ENCODE results near the gene KRTAP10-7.
"Not testable (repeated sequence)": the region's sequence is repeated elsewhere in the genome, so short reads cannot be mapped to it uniquely, and the experiment has no call there.

KRTAP10-7 gene

DNA sequence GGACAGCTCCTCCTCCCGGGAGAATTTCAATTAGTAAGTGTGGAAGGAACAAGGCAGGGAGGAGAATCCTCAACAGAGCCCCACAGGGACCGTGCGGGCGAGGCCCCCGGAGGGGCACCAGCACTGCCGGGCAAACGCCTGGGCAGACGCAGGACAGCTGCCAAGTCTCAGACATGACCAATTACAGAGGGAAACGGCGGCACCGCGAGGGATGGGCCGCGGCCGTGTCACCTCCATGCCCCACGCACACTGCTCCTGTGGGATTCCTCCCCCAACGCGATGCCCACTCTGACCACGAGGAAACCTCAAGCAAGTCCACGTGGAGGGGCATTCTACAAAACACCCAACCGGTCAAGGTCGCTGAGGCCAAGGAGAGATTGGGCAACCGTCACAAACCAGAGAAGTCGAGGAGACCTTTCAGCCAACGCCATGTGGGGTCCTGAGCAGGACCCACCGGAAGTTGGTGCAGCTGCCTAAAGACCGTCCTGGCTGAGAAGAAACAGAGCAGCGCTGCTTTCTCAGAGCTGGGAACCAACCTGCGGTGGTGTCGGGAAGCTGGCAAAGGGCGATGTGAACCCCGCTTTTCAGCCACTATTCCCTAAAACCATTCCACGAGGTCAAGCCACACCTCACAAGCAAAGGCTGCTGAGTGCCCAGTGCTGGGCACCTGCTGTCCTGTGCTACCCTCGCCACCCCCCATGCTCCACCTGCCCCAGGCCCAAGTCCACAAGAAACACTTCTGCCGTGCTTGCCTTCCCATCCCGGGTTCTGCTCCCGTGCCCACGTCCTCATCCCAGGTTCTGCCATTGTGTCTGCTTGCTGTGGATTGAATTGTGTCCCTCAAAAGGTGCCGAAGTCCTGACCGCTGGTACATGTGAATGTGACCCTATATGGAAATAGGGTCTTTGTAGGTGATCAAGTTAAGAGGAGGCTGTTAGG is 28.3 kb upstream of the KRTAP10-7 start:
- DNase-seq, result no peak

DNA sequence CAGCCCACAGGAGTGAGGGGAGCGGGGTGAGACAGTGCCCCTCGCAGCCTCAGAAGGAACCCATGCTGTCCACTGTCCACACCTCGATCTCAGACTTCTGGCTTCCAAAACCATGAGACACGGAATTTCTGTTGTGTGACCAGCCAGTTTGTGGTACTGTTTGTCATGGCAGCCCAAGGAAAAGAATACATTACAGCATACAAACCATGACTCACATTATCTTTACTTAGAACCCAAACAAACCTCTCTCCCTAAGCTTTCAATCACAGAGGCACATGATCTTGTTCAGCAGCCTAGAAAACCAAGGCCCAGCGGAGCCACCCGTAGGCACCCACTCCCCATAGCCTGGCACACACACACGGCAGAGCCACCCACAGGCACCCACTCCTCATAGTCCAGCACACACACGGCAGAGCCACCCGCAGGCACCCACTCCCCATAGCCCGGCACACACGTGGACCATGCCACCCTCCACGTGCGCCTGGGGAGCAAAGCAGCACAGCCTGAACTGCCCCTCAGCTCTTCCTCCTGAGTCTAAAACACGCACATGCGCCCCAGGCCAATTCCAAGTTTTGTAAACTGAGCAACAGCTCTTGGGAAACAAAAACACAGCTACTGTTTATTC is 27.3 kb upstream of the KRTAP10-7 start:
- no peak for DNase-seq

DNA sequence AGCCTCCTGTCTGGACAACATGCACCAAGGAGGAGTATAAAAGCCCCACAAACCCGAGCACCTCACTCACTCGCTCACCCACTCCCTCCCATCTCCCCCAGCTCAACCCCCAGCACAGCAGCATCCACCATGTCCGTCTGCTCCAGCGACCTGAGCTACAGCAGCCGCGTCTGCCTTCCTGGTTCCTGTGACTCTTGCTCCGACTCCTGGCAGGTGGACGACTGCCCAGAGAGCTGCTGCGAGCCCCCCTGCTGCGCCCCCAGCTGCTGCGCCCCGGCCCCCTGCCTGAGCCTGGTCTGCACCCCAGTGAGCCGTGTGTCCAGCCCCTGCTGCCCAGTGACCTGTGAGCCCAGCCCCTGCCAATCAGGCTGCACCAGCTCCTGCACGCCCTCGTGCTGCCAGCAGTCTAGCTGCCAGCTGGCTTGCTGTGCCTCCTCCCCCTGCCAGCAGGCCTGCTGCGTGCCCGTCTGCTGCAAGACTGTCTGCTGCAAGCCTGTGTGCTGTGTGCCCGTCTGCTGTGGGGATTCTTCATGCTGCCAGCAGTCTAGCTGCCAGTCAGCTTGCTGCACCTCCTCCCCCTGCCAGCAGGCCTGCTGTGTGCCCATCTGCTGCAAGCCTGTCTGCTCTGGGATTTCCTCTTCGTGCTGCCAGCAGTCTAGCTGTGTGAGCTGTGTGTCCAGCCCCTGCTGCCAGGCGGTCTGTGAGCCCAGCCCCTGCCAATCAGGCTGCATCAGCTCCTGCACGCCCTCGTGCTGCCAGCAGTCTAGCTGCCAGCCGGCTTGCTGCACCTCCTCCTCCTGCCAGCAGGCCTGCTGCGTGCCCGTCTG is 26.6 kb upstream of the KRTAP10-7 start, which contains the start of gene KRTAP10-4:
Gene KRTAP10-4 (plus strand): TSS at position 100 of the 827 bp plus-strand sequence. CDS start 30 bp downstream, at position 130.
- DNase-seq, result not testable (repeated sequence)

DNA sequence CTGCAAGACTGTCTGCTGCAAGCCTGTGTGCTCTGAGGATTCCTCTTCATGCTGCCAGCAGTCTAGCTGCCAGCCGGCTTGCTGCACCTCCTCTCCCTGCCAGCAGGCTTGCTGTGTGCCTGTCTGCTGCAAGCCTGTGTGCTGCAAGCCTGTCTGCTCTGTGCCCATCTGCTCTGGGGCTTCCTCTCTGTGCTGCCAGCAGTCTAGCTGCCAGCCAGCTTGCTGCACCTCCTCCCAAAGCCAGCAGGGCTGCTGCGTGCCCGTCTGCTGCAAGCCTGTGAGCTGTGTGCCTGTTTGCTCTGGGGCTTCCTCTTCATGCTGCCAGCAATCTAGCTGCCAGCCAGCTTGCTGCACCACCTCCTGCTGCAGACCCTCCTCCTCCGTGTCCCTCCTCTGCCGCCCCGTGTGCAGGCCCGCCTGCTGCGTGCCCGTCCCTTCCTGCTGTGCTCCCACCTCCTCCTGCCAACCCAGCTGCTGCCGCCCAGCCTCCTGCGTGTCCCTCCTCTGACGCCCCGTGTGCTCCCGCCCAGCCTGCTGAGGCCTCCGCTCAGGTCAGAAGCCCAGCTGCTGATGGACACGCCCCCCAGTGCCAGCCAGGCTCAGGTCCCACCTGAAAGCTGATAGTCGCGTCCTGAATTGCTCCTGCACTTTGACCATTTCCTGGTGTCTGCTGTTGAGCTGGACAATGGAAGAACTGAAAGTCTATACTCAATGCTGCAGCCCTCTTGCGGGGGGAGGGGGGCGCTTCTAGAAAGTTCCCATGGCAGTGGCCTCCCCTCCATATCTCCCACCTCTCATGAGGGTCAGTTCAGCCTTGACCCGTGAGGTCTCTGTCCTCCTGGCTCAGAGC is 25.7 kb upstream of the KRTAP10-7 start:
- DNase-seq, result no peak

DNA sequence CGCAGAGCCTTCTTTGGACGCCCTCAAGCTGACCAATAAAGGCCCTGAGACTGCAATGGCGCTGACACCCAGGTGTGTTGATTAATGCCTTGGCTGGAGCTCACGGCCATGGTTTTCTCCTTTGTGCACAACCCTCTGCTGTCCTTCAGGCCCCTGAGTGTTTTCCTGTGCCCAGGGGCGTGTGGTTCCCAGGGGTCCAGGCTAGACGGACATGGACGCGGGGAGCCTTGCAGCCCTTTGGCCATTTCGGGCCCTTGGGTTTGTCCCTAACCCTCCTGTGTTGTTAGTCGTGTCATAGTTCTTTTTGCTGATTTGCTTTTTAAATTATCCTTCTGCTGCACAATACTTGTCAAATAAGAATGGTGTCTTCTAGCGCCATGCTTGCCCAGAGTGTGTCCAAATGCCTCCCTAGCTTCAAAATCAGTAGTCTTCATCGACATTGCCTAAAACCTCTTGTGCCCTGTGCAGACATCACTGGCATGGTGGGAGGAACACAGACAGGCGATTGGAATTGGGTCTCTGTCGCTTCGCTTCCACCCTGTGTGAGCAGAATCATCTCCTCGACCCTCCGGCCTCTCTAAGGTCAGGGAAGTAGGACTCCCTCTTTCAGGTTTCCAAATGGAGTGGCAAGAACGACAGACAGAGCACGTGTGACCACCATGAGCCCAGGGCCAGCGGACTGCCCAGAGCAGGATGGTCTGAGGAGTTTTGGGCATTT is 24.9 kb upstream of the KRTAP10-7 start:
- DNase-seq, result no peak

DNA sequence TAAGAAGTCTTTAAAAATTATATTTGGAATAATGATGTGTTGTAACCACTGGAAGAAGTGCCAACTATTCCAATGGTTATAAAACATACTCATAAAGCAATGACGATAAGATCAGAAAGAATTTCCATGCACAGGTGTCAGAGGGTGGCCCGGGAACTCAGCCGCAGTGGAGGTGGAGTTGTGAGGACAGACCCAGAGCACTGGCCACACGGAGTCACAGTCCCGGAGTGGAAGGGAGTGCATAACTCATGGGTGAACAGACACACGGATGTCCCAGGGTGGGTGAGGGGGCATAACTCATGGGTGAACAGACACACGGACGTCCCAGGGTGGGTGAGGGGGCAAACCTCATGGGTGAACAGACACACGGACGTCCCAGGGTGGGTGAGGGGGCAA is 24.4 kb upstream of the KRTAP10-7 start:
- DNase-seq, result no peak

DNA sequence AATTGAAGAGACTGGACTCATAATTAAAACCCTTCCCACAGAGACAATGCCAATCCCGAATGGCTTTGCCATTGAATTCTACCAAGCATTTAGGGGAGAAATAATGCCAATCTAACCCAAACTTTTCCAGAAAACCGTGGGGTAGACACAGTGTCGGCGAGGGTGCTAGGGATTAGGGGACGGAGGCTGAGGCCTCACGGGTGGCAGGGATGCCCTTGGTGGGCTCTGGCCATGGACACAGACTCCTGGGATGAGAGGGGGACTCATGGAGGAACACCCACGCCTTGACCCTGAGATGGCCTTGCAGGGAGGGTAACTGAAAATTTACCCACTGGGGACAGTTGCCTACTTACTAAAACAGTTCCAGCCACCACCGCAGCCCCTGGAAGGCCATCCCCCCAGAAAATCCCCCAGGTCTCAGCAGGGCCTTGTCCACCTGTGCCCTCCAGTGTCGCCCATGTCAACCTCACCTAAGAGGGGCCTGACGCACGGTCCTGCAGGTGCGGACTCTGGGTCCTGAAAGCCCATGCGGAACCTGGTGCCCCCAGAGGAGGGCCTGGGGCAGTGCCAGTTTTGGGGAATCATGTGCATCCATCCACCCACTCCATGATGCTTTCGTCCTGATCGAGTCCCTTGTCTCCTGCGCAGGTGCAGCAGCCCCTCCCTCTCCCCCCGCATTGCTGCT is 21.9 kb upstream of the KRTAP10-7 start:
- no peak for DNase-seq

DNA sequence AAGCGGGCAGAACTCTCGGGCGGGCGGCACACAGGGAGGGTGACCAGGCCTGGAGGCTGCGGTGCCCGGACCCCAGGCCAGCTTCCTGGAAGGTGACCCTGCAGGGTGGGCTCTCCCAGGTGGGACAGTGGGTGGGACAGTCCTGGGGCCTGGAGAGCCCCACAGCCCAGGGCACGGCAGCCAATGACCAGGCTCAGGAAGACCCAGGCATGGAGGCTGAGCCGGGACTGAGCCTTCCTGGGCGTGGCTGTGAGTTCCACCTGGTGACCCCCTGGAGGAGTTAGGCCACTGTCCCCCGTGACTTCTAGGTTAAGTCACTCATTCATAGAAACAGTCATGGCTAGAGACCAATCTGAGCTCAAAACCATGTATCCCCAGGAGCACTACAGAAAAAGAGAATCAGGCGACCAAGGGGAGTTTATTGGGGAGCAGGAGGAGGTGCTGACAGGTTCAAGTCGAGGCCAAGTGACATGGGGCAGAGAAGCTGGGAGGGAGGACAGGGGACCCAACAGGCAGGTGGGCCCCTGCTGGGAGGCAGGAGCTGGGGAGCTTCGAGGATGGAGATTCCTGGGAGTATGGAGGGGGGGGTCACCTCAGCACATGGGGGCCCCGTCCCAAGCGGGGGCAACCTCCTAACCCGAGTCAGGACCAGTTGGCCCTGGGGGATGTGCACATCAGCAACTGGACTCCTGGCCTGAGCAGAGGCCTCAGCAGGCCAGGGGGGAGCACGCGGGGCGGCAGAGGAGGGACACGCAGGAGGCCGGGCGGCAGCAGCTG is 21.2 kb upstream of the KRTAP10-7 start:
- no peak for DNase-seq

- no peak for DNase-seq
Observed at GRCh38 chr21:44579833-44580144, 20.6 kb upstream of the KRTAP10-7 start.

- DNase-seq, result not testable (repeated sequence)
Observed at GRCh38 chr21:44580231-44580821, 20.1 kb upstream of the KRTAP10-7 start, which contains the start of gene KRTAP10-5. KRTAP10-5 (minus strand) TSS chr21:44580604; CDS start chr21:44580578, 26 bp downstream.

DNA sequence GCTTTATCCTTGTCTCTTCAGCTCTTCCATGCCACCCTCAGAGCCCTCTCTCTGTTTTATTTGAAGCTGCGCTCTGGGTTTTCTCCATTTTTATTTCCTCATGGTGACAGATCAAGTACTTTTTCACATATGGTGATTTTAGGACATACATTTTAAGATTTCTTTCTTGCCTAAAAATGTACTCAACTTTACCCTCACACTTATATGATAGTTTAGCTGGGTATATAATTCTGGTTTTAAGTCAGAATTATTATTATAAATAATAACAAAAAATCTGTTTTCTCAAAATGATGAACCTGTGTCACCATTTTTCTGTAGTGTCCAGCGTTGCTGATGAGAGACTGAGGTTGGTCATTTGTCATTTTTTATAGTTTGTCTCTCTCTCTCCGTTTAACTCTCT is 19.2 kb upstream of the KRTAP10-7 start:
- DNase-seq, result no peak

DNA sequence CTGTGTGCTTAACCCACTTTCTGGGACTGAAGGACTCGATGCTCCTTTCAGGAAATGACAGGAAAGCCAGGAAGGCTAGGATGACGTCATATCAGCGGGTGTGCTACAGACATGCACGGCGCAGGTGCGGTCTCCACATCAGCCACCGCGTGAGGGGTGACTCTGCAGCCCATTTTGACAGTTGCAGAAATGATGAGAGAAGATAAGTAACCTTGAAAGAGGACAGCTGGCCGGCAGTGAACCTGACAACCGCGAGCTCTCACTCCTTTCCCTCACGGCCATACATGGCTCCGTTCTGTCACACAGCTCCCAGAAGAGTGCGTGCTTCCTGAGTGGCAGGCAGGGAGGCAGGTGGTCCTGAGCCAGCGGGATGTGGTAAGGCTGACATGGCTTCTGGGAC is 18.3 kb upstream of the KRTAP10-7 start:
- no peak for DNase-seq

- DNase-seq, result no peak
Observed at GRCh38 chr21:44583089-44583799, 17.2 kb upstream of the KRTAP10-7 start.

DNA sequence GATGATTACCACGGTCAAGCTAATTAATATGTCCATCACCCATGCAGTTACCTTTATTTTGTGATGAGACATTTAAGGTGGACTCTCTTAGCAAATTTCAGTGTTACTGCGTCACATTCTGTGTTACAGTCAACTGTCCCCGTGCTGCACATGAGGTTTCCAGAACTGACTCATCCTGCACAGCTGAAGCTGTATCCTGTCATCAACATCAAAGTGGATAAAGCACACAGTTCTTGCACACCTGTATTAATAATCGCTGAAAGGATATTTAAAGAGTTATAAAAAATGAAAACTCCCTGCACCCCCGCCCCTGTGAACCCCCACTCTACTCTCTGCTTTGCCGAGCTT is 16.6 kb upstream of the KRTAP10-7 start:
- DNase-seq, result no peak

GRCh38 chr21:44585892-44586291 is 14.5 kb upstream of the KRTAP10-7 start:
- no peak for DNase-seq

GRCh38 chr21:44589094-44589493 is 11.3 kb upstream of the KRTAP10-7 start:
- DNase-seq, result no peak

- DNase-seq, result no peak
Observed at GRCh38 chr21:44589586-44590305, 10.7 kb upstream of the KRTAP10-7 start.

- DNase-seq, result no peak
Observed at GRCh38 chr21:44590311-44590721, 10.1 kb upstream of the KRTAP10-7 start.

Data from NK-92 treated with Interleukin-12 subunit alpha and Interleukin-12 subunit beta, amount 100 ng/mL, for 24 hours (cell line).